Cardiac muscle cell (in vitro differentiated cells and primary cell): ENCODE results near the gene GPN2. TPM values are rescaled to one million over a fixed set of nuclear protein-coding genes. Genes with fewer than 3 reads are reported as not detected.

ENCODE experiments used
- DNase-seq, 2 donors: peaks; one replicate each; pipeline versions ENCODE4 v3.0.0 to v3.0.0-alpha.2; 2010 to 2017; ENCODE audit warnings: low read depth in 1 of 2, low spot score in 1 of 2
- H3K27ac ChIP-seq: fragments of 200-600 bp; sonication (generic); 2 replicates; pipeline ENCODE4 v1.5.1; 2016
- H3K27me3 ChIP-seq: fragments of 200-600 bp; sonication (generic); 2 replicates; pipeline ENCODE4 v1.6.0; 2016; ENCODE audit warnings: control low read depth
- H3K36me3 ChIP-seq: fragments of 200-600 bp; sonication (generic); 2 replicates; pipeline ENCODE4 v1.5.1; 2016; ENCODE audit warnings: control low read depth
- H3K4me1 ChIP-seq: fragments of 200-600 bp; sonication (generic); 2 replicates; pipeline ENCODE4 v1.8.1; 2017; ENCODE audit warnings: low read depth, mild to moderate bottlenecking, mixed run types
- H3K4me3 ChIP-seq: fragments of 200-600 bp; sonication (generic); 2 replicates; pipeline ENCODE4 v1.5.1; 2016; ENCODE audit warnings: mild to moderate bottlenecking
- H3K9me3 ChIP-seq: fragments of 200-600 bp; sonication (generic); 2 replicates; pipeline ENCODE4 v1.5.1; 2017; ENCODE audit warnings: low read depth, mild to moderate bottlenecking, control low read depth
- CTCF ChIP-seq: IDR thresholded peaks from 2 replicates; pipeline ENCODE4 v1.5.1; 2012; ENCODE audit warnings: low read depth, mild to moderate bottlenecking, low read length
- polyA plus RNA-seq: library from polyadenylated mRNA; unstranded; fragments of >200 nt; fragmentation: Nextera tagmentation; extraction: Ambion mirVana; gene quantifications from 2 replicates; pipeline ENCODE4 v1.2.1, GENCODE V29; 2016
- total RNA-seq: library from RNA; depleted of rRNA; stranded (reverse); fragments of >200 nt; gene quantifications from 2 replicates; pipeline ENCODE4 v1.2.3, GENCODE V29; 2016

Gene GPN2
- total and polyA plus RNA-seq, 2 experiments from 2014 or later = 18.4 to 32.2 TPM

GRCh38 chr1:26915204-26915842, 25.2 kb upstream of the GPN2 start:
- no peak overlapping the region for H3K27ac ChIP-seq
- H3K4me3 ChIP-seq = no peak overlapping the region
- DNase-seq = no peak
- H3K36me3 ChIP-seq = no peaks in the 10 kb centered on the region
- no peak for TF ChIP-seq CTCF
- peaks cover 17% of the 10 kb centered on the region for H3K4me1 ChIP-seq
- H3K27me3 ChIP-seq = no peaks in the 10 kb centered on the region
- H3K9me3 ChIP-seq = no peaks in the 10 kb centered on the region

- Histone ChIP-seq H3K27ac (peak within 1 kb of the TSS; percentile 84), H3K4me3 (no peak within 1 kb of the TSS), H3K36me3 (no peaks in the 10 kb centered on the region), H3K9me3 (no peaks in the 10 kb centered on the region), H3K27me3 (no peaks in the 10 kb centered on the region), H3K4me1 (peaks cover 17% of the 10 kb centered on the region)
- peak in 1 of 2 donors; percentile 65 for DNase-seq
- no peak for TF ChIP-seq CTCF
These were observed 23.9 kb upstream of the GPN2 start, which contains the start of gene NR0B2 for GRCh38 chr1:26913754-26914619. TSS of gene NR0B2 (minus strand) at chr1:26913975. CDS start at chr1:26913940, 35 bp downstream.

GRCh38 chr1:26913389-26913753, 23.3 kb upstream of the GPN2 start:
- no peak for DNase-seq
- TF ChIP-seq CTCF = no peak

GRCh38 chr1:26912147-26912490, 22.0 kb upstream of the GPN2 start:
- Histone ChIP-seq H3K4me1 (peaks cover 17% of the 10 kb centered on the region), H3K4me3 (no peak overlapping the region), H3K36me3 (no peaks in the 10 kb centered on the region), H3K27ac (no peak overlapping the region), H3K27me3 (no peaks in the 10 kb centered on the region), H3K9me3 (no peaks in the 10 kb centered on the region)
- TF ChIP-seq CTCF = no peak
- DNase-seq = no peak

More at GRCh38 chr1:26913389-26913753, 23.3 kb upstream of the GPN2 start:
- Histone ChIP-seq H3K4me1 (peaks cover 17% of the 10 kb centered on the region), H3K9me3 (no peaks in the 10 kb centered on the region), H3K4me3 (no peak overlapping the region), H3K27ac (peak overlapping the region; percentile 84), H3K27me3 (no peaks in the 10 kb centered on the region), H3K36me3 (no peaks in the 10 kb centered on the region)

- Histone ChIP-seq H3K4me1 (peaks cover 17% of the 10 kb centered on the region), H3K27ac (no peak overlapping the region), H3K4me3 (no peak overlapping the region), H3K9me3 (no peaks in the 10 kb centered on the region), H3K36me3 (no peaks in the 10 kb centered on the region), H3K27me3 (no peaks in the 10 kb centered on the region)
- TF ChIP-seq CTCF = no peak
- DNase-seq = no peak
These were observed 21.5 kb upstream of the GPN2 start for GRCh38 chr1:26911399-26912146.
